Inflammatory macrophage treated with lipopolysaccharide for 4 hours (primary cell): ENCODE measurements around the gene C13orf46.
"Not testable (repeated sequence)": the region's sequence is repeated elsewhere in the genome, so short reads cannot be mapped to it uniquely, and the experiment has no call there.

ENCODE experiments used
- DNase-seq: peaks from one replicate; pipeline ENCODE4 v3.0.0-alpha.2; 2020

Gene C13orf46

DNA sequence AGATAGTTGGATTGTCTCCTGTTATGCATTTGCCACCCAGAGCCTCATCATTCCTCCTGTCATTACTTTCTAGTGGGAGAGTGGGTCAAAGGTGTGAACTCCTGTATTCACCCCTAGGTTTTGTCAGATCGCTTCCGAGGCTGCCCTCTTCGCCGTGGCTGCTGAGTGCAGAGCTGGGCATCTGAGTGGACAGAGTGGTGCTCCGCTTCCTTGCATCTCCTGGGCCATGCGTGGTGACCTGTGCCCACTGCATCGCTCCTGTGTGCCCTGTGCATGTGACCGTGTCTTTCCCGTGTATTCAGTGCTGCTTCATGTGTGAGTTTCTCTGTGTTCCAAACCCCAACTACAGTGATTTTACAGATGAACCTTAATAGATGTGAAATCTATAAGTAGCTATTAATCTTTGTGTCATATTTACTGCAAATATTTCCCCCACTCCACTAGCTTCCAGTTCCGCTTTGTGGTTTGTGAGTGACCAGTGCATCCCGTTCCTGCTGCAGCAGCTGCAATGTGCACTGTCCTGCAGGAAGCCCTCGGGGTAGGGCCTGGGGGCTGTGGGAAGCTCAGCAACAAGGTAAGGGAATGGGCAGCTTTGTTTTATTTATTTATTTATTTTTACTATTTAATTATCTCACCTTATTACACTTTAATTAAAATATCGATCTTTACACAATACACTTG is 53.1 kb downstream of the C13orf46 start:
- DNase-seq, result peak; percentile 10

DNA sequence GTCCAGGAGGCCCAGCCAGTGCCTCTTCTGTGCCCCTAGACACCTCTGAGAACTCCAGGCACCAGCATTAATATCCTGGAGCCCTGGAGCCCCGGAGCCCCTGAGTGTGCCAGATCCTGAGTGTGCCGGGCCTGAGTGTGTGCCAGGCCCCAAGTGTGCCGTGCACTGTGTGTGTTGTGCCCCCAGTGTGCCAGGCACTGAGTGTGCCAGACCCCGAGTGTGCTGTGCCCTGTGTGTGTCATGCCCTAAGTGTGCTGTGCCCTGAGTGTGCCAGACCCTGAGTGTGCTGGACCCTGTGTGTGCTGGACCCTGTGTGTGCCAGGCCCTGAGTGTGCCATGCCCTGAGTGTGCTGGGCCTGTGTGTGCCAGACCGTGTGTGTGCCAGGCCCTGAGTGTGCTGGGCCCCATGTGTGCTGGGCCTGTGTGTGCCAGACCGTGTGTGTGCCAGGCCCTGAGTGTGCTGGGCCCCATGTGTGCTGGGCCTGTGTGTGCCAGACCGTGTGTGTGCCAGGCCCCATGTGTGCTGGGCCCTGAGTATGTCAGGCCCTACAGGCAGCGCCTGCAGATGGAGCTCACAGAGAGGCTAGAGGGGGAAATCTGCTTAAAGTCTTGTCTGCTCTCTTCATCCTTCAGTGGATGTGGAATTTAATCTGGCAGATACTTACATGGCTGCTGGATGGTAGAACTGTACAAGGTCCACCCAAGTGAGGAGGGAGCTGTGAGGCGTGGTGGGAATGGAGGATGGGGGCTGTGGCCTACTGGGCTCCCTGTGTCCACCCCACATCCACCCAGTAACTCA is 53.9 kb downstream of the C13orf46 start:
- DNase-seq, result no peak

DNA sequence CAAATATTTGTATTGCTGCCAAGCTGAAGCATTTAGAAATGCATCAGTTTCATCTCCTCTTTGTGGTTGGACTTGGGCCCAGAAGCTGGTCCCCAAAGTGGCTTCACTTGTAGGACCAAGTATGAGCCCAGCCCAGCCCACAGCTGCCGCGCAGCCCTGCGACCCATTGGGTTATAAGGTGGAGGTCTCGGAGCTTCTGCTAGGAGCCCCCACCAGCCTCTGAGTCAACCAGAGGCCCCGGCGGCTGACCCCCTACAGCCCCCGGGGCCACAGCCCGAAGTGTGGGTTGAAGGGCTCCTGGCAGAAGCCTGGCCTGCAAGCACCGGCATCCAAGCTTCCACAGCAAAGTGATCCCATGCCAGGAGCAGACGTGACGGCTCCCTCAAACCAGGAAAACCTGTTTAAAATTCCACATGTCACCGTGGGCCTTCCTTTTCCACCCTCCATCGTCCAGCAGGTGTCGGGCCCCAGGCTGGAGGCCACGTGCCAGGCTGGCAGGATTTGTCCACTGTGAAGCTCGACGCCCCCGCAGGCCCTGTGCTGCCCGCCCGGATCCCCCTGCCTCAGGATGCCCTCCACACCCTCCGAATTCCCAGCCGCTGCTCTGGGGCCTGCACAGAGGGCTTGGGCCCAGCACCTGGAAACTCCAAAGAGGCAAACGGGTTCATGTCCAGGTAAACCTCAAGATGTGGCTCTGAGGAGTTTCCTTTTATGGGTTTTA is 54.7 kb downstream of the C13orf46 start:
- DNase-seq, result no peak

DNA sequence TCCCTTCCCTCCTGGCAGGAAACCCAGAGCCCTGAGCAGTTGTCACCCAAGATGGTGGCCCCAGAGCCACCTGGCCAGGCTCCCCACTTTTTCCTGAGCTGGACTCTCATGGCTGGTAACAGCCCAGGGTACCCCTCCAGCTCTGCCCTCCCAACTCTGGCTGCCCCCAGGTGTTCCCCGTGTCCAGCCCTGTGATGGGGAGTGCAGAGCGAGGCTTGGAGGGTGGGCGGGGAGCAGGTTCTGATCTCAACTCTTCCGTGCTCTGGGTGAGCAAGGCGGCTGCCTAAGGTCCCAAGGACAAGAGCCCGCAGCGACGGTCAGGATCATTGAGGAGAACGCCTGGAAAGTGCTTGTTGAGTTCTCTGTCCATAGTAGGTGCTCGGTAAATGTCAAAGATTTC is 55.3 kb downstream of the C13orf46 start:
- DNase-seq, result no peak

DNA sequence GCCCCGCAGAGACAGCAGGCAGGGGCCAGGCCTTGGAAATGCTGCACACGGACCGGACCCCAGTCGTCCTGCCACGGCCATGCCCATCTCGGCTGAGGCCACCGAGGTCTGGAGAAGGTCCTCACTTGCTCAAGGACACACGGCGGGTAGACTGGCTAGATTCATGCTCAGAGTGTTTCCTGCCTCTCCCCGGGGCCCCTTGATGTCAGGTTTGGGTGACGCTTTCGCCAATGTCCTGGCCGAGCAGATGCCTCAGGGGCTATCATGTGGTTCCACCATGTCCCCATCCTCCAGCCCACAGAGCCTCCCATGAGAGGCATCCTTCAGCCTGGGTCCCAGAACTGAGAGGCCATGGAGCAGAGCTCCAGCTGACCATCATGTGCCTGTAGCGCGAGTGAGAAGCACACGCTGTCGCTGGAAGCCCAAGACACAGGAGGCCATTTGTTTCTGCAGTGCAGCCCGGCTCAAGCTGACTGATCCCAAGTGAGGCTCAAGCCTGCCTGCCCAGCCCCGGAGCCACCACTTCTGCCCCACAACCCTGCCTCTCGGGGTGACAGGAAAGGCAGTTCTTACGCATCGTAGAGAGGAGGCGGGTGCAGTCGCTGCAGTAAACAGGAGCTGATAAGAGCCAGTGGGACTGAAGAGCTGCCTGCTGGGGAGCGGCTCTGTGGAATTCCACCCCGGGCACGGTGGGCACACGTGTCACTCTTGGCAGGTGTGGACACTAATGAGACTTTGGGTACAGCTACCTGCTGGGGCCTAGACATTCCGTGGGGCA is 56.1 kb downstream of the C13orf46 start:
- no peak for DNase-seq

DNA sequence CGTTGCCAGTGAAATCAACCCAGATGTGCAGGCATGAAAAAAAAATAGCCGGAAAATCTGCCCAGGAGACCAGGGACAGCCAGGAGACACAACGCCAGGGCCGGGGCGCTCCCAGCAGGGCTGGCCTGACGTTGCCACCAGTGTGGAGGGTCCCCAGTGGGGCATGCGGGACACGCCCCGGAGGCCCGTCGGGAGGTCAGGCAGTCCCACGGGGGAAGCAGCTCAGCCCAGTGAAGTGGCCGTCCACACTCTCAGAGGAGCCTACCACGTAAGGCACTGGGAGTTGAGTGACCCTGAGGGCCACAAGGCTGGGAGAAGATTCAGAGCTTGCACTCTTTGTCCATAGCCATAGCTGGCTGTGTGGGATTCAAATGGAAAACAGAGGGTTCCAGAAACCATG is 56.8 kb downstream of the C13orf46 start:
- no peak for DNase-seq

DNA sequence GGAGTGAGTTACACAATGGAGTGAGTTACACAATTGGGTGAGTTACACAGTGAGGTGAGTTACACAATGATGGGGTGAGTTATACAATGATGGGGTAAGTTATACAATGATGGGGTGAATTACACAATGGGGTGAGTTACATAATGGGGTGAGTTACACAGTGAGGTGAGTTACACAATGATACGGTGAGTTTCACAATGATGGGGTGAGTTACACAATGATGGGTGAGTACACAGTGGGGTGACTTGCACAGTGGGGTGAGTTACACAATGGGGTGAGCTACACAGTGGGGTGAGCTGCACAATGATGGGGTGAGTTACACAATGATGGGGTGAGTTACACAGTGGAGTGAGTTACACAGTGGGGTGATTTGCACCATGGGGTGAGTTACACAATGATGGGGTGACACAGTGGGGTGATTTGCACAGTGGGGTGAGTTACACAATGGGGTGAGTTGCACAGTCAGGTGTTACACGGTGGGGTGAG is 57.5 kb downstream of the C13orf46 start:
- DNase-seq, result peak; percentile 9

DNA sequence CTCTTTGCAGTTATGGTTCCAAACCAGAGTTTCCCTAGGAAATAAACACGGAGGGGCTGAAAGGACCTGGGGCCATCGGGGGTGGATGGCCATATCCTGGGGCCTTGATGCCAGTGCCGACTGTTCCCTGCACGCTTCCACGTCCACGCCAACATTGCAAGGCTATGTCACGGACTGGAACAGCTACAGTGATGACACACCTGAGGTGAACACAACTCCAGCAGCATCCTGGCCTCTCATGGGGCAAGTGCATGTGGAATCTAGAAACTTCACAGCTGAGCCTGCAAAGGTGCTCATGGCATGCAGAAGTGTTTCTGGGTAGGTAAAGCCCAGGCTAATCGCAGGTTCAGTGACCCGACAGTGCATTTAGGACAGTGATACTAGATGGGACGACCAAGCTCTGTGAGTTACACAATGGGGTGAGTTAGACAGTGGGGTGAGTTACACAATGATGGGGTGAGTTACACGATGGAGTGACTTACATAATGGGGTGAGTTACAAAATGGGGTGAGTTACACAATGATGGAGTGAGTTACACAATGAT is 58.0 kb downstream of the C13orf46 start:
- no peak for DNase-seq

DNA sequence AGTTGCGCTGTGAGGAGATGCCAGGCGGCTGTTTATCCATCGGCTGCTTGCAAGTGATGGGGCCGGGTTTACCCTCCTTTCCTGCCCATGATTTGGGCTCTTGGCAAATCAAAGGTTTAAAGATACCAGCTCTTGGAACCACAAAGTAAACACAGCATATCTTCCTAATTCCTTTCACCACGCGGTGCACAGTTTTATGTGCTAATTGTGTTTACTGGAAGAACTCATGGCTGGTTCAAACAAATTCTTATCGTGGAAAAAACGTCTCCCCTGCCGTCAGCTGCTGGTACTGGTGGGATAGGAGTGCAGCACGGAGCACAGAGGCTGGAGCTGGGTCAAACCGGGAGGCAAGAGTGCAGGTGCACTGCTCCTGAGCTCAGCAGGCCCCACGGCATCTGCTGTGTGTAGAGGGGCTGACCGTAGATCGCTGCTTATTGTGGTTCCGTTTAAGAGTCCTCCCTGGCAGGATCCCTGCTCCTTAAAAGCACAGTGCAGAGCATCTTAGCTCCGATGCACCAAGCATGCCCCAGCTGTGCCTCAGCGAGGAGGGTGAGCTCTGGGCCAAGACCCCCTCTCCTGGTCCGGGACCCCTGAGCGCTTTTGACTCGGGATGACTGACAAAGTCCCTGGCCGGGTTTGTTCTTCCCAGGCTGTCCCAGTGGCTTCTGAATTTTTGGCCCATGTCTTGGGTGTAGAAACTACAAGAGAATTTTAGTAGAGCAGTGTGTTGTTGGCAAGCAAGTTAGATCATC is 58.7 kb downstream of the C13orf46 start:
- no peak for DNase-seq

DNA sequence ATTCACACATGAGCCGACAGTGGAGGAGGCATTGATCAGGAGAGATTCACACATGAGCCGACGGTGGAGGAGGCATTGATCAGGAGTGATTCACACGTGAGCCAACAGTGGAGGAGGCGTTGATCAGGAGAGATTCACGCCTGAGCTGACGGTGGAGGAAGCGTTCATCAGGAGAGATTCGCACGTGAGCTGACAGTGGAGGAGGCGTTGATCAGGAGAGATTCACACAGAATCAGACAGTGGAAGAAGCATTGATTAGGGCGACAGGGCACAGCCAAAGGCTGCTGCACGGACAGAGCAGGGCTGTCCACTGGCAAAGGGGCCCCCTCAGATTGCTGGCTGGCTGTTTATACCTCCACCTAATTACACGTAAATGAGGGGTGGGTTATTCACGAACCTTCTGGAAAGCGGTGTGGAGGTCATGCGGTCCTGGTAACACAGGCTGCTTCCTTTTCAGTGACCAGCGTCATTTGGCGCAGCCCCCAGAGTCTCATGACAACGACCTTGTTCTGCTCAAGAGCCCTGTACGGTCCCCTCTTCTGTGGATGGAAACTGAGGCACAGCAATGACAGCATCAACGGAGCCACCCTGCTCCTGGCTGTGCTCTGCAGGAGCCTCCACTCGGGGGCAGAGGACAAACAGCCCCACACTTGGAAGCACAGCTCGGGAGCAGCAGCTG is 59.4 kb downstream of the C13orf46 start:
- no peak for DNase-seq

DNA sequence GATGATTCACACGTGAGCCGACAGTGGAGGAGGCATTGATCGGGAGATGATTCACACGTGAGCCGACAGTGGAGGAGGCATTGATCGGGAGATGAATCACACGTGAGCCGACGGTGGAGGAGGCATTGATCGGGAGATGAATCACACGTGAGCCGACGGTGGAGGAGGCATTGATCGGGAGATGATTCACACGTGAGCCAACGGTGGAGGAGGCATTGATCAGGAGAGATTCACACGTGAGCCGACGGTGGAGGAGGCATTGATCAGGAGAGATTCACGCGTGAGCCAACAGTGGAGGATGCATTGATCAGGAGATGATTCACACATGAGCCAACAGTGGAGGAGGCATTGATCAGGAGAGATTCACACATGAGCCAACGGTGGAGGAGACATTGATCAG is 60.0 kb downstream of the C13orf46 start:
- DNase-seq, result not testable (repeated sequence)

DNA sequence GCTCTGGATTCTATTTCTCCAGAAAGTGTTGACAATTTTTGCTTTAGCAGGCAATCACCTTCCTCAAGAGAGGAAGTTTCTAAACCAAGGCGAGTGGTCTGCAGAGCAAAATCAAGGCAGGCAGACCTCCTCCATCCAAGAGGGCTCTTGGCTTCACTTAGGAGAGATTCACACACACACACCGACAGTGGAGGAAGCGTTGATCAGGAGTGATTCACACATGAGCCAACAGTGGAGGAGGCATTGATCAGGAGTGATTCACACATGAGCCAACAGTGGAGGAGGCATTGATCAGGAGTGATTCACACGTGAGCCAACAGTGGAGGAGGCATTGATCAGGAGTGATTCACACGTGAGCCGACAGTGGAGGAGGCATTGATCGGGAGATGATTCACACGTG is 60.5 kb downstream of the C13orf46 start:
- DNase-seq, result not testable (repeated sequence)

DNA sequence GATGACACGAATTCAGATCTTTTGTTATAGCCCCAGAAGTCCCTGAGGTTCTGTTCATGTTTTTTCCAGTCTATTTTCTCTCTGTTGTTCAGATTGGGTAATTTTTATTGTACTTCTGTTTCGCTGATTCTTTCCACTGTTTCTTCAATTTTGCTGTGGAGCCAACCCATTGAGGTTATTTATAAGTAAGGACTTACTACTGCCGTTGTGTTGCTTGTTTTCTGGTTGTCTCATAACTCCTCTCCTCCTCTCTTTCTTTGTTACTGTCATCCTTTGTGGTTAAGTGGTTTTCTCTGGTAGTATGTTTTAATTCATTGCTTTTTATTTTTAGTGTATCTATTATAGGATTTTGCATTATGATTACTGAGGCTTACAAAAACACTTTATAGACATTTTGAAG is 61.3 kb downstream of the C13orf46 start:
- no peak for DNase-seq

DNA sequence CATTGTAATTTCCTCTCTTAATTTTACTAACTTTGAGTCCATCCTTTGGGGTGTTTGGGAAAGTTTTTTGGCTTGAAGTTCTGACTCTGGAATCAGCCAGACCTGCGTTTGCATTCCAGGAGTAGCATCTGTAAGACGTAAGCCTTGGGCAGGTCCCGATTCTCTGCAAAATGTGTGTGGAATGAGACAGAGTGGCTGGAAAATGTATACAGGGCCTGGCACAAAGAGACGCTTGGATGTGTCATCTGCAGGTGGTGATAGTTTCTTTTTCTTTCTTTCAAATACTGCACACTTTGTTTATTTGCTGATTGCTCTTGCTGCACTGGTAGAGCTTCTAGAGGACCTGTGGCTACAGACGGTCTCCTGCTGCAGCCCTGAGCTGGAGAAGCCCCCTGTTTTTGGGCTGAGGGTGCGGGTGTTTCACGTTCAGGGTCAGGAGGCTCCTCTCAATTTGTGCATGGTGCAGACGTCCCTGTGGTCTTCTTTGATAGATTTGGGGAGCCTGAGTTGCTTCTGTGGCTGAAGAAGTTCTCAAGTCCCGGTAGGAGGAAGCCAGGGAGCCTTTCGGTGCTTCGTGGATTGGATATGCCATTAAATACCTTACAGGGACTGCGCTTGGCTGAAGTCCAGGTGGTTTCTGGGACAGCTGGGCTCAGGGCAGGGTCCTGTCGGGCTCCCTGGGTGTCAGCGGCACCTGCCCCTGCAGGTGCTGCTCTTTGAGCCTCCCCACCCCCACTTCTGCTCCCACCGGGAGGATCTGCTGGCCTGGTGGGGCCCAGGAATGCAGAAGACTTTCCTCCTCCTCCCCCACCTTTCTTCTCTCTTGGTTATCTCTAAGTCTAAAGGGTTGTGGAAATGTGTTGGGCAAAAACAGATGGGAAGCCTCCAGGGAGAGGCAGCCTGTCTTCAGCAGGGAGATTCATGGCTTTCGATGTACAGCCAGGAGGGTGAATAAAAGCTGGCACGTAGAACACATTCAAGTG is 66.0 kb downstream of the C13orf46 start:
- no peak for DNase-seq

DNA sequence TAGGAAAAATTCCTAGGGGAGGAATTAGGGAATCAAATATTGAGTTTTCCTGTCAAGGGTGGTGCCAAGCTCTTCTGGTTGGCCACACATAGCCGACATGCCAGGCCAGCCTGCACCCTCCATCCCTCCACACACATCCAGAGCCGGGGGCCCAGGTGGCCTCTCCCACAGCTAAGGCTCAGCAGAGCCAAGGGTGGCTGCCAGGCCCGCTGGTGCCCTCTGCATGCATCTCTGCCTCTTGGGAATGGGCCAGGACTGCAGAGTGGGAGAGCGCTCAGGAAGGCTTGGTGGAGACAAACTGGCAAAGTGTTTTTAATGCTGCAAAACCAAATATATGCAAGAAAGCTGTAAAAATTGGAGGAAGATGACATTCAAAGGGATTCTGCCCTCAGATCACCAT is 67.3 kb downstream of the C13orf46 start:
- no peak for DNase-seq

DNA sequence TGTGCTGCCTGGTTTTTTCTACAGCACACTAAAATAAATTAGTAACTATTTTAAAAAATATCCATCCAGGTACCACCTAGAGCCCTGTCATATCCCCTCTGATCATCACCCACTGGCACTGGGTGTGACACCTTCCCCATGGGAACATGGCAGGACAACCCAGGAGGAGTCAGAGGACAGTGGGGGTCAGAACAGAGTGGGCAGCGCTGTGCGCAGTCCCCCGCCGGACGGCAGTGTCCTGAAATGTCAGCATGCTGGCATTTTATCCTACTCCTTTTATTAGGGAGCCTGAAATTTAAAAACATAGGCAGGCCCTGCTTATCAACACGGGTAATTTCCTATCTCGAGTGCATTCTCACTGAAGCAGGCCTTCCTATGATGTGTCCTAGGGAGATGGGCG is 67.9 kb downstream of the C13orf46 start:
- DNase-seq, result no peak

DNA sequence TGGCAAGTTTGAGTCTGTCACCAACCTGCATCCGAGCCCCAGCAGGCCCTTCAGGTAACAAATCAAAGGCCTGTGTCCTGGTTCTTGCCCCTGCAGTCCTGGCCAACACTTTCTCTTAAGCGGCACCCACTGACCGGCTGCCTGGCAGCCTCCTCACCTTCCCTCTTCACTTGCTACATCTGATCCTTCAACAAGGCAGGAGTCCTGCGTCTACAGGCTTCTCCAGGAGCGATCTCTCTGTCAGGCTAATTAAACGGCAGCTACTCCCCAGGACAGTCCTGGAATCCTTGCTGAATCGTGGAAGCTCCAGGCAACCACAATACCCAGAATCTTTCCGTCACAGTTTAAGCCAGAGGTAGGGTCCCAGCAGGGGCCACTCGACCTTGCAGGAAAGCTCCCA is 68.9 kb downstream of the C13orf46 start:
- DNase-seq, result no peak

DNA sequence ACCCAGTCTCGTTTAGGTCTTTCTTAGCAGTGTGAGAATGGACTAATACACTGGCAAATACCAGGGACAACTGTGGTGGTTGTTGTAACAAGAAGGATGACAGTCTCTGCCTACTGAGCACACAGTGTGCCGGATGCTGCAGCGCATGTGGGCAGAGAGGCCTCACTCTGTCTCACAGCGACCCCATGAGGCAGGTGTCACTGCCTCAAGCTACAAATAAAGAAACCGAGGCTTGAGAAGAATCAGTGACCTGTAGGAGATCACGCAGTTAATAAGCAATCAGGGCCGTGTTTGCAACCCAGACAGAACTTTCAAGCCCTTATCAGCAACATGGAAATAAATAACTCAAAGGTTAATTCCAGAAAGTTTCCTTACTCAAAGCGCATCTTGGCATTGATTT is 69.5 kb downstream of the C13orf46 start:
- no peak for DNase-seq

DNA sequence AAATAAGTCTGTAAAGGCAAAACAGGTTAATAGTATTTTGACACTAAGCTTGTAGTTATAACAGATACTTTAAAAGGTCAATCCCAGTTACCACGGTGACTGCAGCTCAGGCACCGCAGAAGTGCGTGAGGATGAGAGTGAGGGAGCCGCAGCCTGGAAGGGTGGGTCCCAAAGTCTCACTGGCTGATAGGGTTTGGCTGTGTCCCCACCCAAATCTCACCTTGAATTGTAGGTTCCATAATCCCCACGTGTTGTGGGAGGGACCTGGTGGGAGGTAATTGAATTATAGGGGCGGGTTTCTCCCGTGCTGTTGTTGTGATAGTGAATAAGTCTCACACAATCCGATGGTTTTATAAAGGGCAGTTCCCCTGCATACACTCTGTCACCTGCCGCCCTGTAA is 70.0 kb downstream of the C13orf46 start:
- no peak for DNase-seq
